ENCODE measurements around the gene TNFAIP3. TPM values are rescaled to one million over a fixed set of nuclear protein-coding genes. Genes with fewer than 3 reads are reported as not detected.

The TNFAIP3 gene
- polyA plus RNA-seq, 3 donors, result 35.5 to 273 (median 38.4) TPM

DNA sequence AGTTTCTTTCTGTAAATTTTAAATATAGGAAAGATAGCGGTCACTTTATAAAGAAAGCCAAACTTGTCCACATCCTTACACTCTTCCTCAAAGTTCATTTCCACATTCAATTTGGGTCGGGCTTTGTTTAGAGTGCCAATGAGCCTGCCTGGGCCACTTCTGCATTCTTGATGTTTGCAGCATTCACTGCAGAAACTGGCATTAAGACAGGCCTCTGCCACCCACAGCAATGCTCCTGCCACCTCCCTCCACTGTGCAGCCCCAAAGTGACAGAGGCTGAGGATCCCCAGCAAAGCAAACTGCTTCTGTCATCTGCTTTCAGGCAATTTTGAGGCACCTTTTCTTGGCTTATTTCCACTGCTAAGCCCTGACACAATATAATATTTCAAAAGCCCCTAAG is 61.2 kb downstream of the TNFAIP3 start:
- Histone ChIP-seq H3K27me3 (ENCODE audit: control insufficient read depth in 2 of 2, insufficient read depth in 2 of 2, low read length in 2 of 2) (no peaks in the 10 kb centered on the region), H3K27ac (ENCODE audit: low read depth in 1 of 2, low read length in 2 of 2) (peak overlapping the region; percentile 76 to 87), H3K36me3 (replicated peaks in 1 of 2; ENCODE audit: control insufficient read depth in 1 of 2, insufficient read depth in 2 of 2, low read length in 2 of 2) (no peaks in the 10 kb centered on the region), H3K4me1 (ENCODE audit: control insufficient read depth in 1 of 2, insufficient read depth in 2 of 2, low read length in 2 of 2) (peaks cover 46% of the 10 kb centered on the region in 2 donors), H3K79me2 (ENCODE audit: insufficient read depth, low read length) (no peaks in the 10 kb centered on the region), H3K4me2 (replicated peaks; ENCODE audit: extremely low read depth, low read length, poor library complexity, severe bottlenecking) (peak overlapping the region; percentile 76), H3K9me3 (replicated peaks in 1 of 2; ENCODE audit: control insufficient read depth in 1 of 2, insufficient read depth in 1 of 2, low read length in 2 of 2) (no peaks in the 10 kb centered on the region), H2AFZ (ENCODE audit: insufficient read depth, low read depth, low read length, poor library complexity, severe bottlenecking) (no peak overlapping the region), H4K20me1 (ENCODE audit: insufficient read depth, low read length) (no peaks in the 10 kb centered on the region), H3K9ac (ENCODE audit: insufficient read depth, low read length, poor library complexity, severe bottlenecking) (peak overlapping the region; percentile 37), H3K4me3 (replicated peaks in 1 of 3; ENCODE audit: low read depth in 2 of 3, low read length in 3 of 3) (peak overlapping the region; percentile 3 to 62 (median 26))
- Mint-ChIP-seq H3K27me3 (ENCODE audit: low read depth in 3 of 3) (peaks cover 0 to 1% (median 0%) of the 10 kb centered on the region in 3 donors), H3K27ac (peak overlapping the region; percentile 88 to 95 (median 92)), H3K9me3 (no peaks in the 10 kb centered on the region), H3K36me3 (no peaks in the 10 kb centered on the region), H3K4me3 (peak overlapping the region; percentile 53 to 85), H3K4me1 (peaks cover 55% of the 10 kb centered on the region)
- TF ChIP-seq, protein P1, sequence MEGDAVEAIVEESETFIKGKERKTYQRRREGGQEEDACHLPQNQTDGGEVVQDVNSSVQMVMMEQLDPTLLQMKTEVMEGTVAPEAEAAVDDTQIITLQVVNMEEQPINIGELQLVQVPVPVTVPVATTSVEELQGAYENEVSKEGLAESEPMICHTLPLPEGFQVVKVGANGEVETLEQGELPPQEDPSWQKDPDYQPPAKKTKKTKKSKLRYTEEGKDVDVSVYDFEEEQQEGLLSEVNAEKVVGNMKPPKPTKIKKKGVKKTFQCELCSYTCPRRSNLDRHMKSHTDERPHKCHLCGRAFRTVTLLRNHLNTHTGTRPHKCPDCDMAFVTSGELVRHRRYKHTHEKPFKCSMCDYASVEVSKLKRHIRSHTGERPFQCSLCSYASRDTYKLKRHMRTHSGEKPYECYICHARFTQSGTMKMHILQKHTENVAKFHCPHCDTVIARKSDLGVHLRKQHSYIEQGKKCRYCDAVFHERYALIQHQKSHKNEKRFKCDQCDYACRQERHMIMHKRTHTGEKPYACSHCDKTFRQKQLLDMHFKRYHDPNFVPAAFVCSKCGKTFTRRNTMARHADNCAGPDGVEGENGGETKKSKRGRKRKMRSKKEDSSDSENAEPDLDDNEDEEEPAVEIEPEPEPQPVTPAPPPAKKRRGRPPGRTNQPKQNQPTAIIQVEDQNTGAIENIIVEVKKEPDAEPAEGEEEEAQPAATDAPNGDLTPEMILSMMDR (IDR thresholded peaks at IDR 0.05), result no peak
- WGBS (ENCODE audit: insufficient coverage), result 0% methylated on average over 1 of the region's 2 CpGs
- intact Hi-C loops (cut with micrococcal nuclease), result loop anchor here in 1 of 2 donors (5.0 kb wide), 1 partner anchor 56 kb away; no protein-coding TSS in a partner anchor
- DNase-seq, result peak; percentile 62 to 75 (median 71)

DNA sequence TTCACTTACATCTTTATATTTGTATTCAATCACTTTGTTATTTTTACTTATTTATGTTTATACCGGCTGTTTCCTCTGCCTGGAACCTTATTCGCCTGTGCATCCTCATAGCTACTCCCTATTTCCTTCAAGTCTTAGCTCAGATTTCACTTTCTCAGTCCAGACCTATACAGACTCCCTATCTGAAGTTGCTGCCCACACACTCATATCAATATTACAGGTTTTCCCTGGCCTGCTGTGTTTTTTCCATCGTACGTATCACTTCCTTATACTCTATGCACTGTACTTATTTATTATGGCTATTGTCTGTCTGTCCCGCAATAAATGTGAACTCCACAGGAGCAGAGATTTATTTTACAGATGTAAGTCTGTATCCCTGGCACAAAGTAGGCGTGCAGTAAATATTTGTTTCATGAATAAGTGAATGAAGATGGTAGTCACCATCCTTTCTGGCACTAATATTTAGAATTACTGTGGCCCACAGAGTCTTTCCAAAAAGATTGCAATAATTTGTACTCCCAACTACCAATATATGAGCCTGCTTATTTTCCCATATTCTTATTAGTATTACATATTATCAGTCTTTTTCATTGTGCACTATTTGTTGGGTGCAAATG is 64.9 kb downstream of the TNFAIP3 start:
- no peaks in the 10 kb centered on the region for H4K20me1 ChIP-seq (ENCODE audit: insufficient read depth, low read length)
- H3K79me2 ChIP-seq (ENCODE audit: insufficient read depth, low read length), result no peaks in the 10 kb centered on the region
- no peak overlapping the region for H3K4me3 Mint-ChIP-seq
- TF ChIP-seq, protein P1 (IDR thresholded peaks at IDR 0.05), result no peak
- peaks cover 28% of the 10 kb centered on the region for H3K4me1 Mint-ChIP-seq
- no peaks in the 10 kb centered on the region for H3K9me3 ChIP-seq (replicated peaks in 1 of 2; ENCODE audit: control insufficient read depth in 1 of 2, insufficient read depth in 1 of 2, low read length in 2 of 2)
- peaks cover 0 to 1% (median 0%) of the 10 kb centered on the region in 3 donors for H3K27me3 Mint-ChIP-seq (ENCODE audit: low read depth in 3 of 3)
- H3K36me3 ChIP-seq (replicated peaks in 1 of 2; ENCODE audit: control insufficient read depth in 1 of 2, insufficient read depth in 2 of 2, low read length in 2 of 2), result no peaks in the 10 kb centered on the region
- no peaks in the 10 kb centered on the region for H3K36me3 Mint-ChIP-seq
- H3K9ac ChIP-seq (ENCODE audit: insufficient read depth, low read length, poor library complexity, severe bottlenecking), result no peak overlapping the region
- no peak overlapping the region for H3K4me3 ChIP-seq (replicated peaks in 1 of 3; ENCODE audit: low read depth in 2 of 3, low read length in 3 of 3)
- no peak overlapping the region for H3K4me2 ChIP-seq (replicated peaks; ENCODE audit: extremely low read depth, low read length, poor library complexity, severe bottlenecking)
- H3K27ac ChIP-seq (ENCODE audit: low read depth in 1 of 2, low read length in 2 of 2), result no peak overlapping the region
- WGBS (ENCODE audit: insufficient coverage), result 100% methylated on average over 2 of the region's 6 CpGs
- peaks cover 0 to 8% (median 2%) of the 10 kb centered on the region in 7 donors for H3K9me3 Mint-ChIP-seq
- DNase-seq, result no peak
- H3K27ac Mint-ChIP-seq, result no peak overlapping the region
- H3K27me3 ChIP-seq (ENCODE audit: control insufficient read depth in 2 of 2, insufficient read depth in 2 of 2, low read length in 2 of 2), result no peaks in the 10 kb centered on the region
- intact Hi-C loops (cut with micrococcal nuclease), result no loop called here
- H3K4me1 ChIP-seq (ENCODE audit: control insufficient read depth in 1 of 2, insufficient read depth in 2 of 2, low read length in 2 of 2), result peaks cover 21 to 24% of the 10 kb centered on the region in 2 donors
- H2AFZ ChIP-seq (ENCODE audit: insufficient read depth, low read depth, low read length, poor library complexity, severe bottlenecking), result no peak overlapping the region

Other genes with a start within 250 kb of the TNFAIP3 start
- gene PERP, start 240.2 kb downstream of the TNFAIP3 start, polyA plus RNA-seq, result not detected